GM21526 (cell line): Measurements from ENCODE around the gene OSBPL2.

Experiments used
- ATAC-seq: cut with Tn5 transposase; IDR thresholded peaks from one replicate; pipeline ENCODE4 v1.9.1; 2021; ENCODE audit warnings: moderate library complexity; ENCODE audit not compliant: unreplicated experiment, low FRiP score

Gene OSBPL2

DNA sequence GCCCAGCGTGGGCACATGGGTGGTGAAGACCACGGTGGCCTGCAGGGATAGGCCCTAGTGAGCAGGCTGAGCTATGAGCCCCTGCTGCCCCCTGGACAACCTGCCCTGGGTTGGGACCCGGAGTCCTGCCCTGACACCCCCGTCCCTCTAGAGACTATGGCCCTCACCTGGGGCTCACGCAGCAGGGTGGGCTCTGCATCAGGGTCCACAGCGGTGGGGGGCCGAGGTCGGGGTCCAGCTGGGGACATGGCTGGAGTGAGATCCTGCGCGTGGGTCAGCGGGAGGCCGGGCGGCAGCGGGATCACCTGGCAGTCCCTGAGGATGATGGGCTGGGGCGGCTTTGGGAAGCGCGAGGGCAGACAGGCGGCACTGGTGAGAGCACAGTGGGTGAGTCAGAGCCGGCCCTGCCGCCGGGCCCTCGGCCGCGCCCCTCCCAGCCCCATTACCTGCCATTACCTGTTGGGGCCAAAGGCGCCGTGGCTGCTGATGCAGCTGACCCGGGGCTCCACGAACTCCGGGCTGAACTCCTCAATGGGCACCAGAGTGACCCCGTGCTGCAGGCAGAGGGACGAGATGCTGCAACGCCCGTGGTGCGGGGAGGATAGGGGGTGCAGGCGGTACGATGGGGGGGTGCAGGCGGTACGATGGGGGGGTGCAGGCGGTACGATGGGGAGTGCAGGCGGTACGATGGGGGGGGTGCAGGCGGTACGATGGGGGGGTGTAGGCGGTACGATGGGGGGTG, 92.4 kb downstream of the OSBPL2 start:
- ATAC-seq: no peak

DNA sequence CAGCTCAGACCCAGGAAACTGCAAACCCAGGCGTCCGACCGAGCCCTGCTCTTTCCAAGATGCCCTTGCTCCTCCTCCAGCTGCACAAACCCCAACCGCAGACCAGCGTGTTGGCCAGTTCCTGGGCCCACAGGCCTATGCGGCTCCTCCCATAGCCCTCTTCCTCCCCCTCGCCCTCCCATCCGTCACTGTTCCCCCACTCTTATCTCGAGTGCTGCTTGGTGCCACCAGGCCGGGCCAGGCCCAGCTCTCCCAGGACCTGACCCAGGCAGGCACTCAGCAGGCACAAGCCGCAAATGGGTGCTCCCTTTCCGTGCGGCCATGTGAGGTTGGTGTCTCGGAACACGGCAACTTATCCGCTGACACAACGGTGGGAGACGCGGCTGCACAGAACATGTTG, 93.0 kb downstream of the OSBPL2 start:
- ATAC-seq: no peak

DNA sequence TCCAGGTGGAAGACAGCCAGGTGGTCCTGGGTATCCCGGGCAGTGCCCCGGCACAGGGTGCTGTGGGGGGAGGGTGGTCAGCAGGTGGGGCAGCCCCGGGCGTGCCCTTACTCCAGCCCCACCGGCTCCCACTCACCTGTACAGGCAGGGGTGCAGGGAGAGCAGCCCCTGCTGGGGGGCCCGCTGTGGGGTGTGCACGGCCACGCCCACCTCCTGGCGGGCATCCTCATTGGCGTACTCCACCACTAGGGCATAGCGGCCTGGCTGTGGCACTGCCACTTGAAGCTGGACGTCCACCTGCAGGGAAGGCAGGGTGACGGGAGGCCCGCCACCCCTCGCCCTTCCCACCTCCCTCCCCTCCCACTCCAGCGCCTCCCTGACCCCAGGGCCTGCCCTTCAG, 94.1 kb downstream of the OSBPL2 start:
- ATAC-seq: no peak

DNA sequence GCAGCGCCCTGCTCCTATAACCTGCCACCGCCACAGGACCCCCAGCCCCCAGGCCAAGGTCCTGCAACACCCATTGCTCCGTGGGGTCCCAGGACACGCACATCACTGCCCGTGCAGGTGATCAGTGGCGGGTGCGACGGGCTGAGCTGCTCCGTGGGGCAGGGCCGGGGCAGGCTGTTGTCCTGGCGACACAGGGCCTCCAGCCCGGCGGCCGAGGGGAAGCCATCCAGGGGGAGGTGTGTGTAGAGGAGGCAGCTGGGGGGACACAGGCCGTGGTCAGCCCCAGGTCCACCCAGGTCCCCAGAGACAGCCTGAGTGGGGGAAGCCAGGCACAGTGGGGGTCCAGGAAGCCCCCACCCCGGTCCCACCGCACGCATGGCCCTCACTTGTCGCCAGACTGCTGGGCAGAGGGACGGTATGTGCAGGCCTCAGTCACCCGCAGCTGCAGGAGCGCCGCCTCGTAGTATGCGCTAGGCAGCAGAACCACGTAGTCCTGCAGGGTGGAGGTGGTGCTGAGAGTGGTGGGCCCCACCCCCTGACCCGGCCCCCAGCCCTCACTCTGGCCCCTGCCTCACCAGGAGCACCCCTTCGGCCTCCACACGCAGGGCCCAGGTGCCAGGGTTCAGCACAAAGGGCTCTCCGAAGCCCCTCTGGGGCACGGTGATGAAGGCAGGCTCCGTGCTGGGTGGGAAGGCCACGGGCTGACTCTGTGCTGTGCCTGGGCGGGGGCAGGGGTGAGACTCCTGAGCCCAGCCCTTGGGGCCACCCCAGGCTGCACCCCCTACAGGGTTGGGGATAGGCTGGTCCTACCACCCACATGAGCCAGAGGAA, 94.9 kb downstream of the OSBPL2 start:
- ATAC-seq: no peak

DNA sequence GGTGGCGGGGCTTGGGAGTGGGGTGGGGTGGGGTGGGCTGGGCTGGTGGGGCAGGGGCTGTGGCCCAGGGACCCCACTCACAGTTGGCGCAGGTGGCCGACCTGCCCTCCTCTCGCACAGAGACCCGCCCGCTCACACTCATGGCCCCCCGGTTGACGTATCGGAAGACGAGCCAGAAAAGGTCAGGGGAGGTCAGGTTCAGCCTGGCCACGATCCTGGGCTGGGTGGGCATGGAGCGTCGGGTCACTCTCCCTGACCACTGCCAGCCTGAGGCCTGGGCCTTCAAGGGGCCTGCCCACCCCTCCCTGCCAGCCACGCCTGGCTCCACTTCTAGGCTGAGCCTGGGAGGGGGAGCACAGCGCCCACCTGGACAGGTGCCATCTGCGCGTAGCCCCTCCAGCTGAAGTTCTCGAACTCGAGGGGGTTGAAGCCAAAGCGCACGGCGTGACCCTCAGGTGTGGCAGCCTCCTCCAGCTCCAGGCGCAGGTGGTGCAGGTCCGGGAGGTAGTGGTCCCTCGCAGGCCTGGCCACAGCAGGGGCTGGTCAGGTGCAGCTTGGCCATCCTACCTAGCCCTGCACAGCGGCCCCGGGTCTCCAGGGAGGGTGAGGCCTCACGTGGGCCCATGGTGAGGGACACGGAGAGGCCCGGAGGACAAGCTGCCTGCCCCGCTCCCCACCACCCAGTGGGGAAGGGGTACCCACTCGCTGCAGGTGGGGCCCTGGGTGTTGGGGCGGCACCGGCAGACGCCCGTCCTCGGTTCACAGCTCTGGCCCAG, 95.7 kb downstream of the OSBPL2 start:
- ATAC-seq: no peak

DNA sequence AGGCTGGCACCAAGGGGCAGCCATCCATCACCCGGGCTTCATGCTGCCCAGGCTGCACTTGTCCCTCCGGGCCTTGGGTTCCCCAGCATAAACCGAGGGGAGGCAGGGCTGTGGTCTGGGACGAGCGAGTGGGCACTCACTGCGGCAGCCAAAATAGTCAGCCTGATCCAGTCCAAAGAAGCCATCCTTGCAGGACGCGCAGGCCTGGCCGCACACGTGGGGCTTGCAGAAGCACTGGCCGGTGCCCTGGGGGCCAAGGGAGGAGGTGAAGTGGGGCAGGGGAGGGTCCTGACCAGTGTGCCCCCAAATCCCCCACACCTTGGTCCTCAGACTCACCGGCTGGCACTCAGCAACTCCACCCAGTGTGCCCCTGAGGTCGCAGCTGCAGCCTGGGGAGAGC, 96.6 kb downstream of the OSBPL2 start:
- ATAC-seq: no peak

DNA sequence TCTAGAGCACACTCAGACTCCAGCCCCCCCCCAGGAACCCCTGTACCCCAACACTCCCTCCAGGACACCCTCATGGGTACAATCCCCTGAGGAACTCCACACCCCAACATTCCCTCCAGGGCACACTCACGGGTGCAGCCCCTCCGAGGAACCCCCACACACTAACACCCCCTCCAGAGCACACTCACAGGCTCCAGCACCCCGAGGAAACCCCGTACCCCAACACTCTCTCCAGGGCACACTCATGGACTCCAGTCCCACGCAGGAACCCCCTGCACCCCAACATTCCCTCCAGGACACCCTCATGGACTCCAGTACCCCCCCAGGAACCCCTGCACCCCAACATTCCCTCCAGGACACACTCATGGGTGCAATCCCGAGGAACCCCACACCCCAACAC, 97.2 kb downstream of the OSBPL2 start:
- ATAC-seq: no peak

DNA sequence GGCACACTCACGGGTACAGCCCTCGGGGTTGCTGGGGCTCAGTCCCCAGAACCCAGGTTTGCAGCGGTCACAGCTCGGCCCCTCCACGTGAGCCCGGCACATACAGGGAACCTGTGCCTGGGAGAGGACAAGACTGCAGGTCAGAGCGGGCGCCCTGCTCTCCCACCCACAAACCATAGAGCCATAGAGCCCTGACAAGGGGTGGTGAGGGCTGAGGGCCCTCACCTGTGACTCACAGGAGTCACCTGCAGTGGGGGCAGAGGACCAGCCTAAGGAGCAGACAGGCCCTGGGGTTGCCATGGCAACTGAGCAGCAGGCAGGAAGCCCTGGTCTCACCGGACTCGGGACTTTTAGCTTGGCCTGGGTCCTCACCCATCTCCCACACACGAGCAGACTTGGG, 98.0 kb downstream of the OSBPL2 start:
- ATAC-seq: no peak

DNA sequence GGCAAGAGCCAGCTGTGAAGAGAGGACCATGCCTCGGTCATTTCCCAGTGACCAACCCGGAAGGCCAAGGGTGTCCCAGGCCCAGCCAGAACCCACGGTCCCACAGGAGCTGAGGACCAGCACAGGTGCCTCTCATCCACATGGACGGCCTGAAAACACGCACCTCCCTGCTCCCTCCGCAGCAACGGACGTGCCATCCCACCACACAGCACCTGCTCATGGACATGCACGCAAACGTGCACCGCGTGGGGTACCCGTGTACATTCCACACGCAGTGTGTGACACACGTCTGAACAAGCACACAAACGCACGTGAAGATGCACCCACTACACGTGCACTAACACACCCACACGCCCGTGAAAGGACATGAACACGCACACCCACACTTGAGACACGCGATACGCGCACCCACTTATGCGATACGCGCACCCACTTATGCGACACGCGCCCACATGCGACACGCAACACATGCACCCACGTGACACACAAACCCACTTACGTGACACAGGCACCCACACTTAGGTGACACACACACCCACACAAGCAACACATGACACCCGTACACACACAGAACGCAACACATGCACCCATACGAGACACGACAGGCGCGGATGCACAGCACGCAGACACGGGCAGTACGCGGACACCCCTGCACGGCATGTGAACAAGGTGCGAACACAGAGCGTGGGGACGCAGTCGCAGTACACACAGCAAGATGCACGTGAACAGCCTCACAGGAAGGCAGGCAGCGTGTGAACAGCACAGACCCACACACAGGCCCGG, 98.6 kb downstream of the OSBPL2 start:
- ATAC-seq: no peak

DNA sequence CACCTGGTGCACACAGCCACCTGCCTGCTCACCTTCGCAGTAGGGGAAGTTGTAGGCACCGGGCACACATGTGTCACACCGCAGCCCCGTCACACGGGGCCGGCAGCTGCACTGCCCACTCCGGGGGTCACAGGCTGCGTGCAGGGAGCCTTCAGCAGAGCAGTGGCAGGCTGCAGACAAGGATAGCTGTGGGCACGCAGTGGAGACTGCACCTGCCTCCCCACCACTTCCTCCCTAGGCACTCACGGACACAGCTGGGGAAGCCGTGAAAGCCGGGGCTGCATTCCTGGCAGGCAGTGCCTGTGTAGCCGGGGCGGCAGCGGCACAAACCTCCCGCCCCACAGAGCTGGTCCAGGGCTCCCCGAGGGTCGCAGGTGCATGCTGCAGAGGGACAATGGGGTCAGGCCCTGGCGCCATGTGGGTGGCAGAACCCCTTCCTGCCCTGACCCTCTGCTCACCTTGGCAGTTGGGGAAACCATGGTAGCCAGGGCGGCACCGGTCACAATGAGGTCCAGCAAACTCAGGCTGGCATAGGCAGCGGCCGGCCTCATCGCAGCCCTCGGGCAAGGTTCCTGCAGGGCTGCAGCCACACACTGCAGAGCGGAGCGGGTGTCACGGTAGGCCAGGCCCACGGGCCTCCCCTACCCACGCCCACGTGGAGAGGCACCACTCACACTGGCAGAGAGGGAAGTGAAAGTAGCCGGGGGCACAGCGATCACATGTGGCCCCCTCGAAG, 99.4 kb downstream of the OSBPL2 start:
- ATAC-seq: no peak

DNA sequence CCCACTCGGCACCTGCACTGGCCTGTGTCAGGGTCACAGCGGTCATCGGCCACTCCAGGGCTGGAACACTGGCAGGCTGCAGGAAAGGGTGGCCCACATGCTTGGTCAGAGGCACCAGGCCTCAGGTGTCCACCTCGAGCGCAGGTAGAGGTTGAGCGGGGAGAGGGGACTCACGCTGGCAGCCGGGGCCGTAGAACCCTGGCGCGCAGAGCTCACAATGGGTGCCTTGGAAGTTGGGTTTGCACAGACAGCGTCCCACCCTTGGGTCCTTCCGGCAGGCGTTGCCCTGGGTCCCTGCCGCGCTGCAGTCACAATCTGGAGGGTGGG, 99.9 kb downstream of the OSBPL2 start:
- ATAC-seq: no peak

DNA sequence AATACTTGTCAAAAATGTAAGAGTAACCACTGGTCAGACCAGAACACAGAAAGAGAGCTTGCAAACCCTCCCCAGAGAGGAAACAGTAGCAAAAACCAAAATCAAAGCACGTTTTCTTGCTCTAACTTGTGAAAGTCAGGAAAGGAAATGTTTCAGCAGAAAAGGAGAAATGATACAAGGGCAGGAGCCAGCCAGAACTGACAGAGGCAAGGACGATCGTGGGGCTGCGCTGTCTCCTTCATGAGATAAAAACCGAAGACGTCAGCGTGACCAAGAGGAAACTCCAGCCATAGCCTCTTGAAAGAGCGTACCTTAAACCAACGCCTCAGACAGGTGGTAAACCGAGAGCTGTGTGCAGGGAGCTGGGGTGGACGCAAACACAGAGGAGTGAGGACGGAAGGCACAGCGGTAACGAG, 101.3 kb downstream of the OSBPL2 start:
- peak; percentile 66 for ATAC-seq

DNA sequence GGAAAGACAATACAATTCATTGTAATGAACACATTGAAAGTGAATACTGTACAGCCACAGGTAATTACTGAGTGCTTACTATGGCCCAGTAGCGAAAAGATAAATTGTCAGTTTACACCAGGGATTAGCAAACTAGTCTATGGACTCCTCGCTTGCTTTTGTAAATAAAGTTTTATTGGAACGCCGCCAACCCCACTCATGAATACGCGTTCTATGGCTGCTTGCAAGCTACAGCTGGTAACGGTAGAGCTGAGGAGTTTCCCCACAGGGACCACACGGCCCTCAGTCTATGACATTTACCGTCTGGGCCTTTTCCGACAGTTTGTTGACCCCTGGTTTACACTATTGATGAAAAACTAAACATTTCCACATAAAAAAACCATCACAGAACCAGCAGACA, 104.6 kb downstream of the OSBPL2 start:
- ATAC-seq: no peak

DNA sequence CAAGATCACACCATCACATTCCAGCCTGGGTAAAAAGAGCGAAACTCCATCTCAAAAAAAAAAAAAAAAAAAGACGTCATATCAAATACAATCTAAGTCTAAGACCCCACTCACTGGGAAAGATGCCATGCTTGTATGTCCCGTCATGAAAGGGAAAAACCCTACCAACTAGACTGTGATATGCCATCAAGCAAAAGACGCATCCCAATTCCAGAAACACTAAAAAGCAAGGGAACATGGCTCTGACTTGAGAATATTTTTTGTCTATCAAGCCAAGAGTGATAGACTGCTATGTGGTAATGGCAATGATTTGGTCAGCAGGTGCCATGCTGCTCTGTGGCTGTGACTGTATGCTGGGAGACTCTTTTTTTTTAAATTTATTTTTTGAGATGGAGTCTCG, 105.8 kb downstream of the OSBPL2 start:
- ATAC-seq: no peak

DNA sequence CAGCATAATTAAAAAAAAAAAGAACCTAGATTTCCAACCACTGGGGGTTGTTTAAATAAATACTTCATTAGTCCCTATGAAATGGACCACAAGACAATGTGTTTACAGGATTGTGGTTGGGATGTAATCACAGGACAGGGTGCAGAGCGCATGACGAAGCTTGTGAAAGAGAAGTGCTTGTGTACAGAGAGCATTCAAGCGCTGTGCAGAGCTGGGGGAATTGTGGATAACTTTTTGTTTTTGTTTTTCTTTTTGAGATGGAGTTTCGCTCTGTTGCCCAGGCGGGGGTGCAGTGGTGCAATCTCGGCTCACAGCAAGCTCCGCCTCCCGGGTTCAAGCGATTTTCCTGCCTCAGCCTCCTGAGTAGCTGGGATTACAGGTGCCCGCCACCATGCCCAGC, 106.5 kb downstream of the OSBPL2 start:
- ATAC-seq: no peak
